Panc1 (cell line): ENCODE measurements around the gene PUS3. TPM values are rescaled to one million over a fixed set of nuclear protein-coding genes. Genes with fewer than 3 reads are reported as not detected.

ENCODE experiments used
- ATAC-seq: fragments of 200-7000 bp; cut with Tn5 transposase; 2 replicates; pipeline ENCODE4 v1.9.1; 2020; ENCODE audit warnings: mild to moderate bottlenecking, moderate library complexity
- BruUV-seq: library from RNA; stranded (reverse); fragments of 400-500 nt; replicated peaks from 2 replicates; lab custom pipeline; 2021; lab: Mats Ljungman, UMichigan
- CTCF ChIA-PET: fragments of 300-600 bp; sonication (Branson Sonifier 250); formaldehyde crosslinking; loops from one replicate; lab custom pipeline; 2022; ENCODE audit warnings: antibody characterized with exemption; lab: Charles Lee
- POLR2A ChIA-PET: fragments of 300-600 bp; sonication (Branson Sonifier 250); formaldehyde crosslinking; loops from one replicate; lab custom pipeline; 2022; ENCODE audit warnings: antibody characterized with exemption; lab: Charles Lee
- DNase-seq: peaks from one replicate; pipeline ENCODE4 v3.0.0-alpha.2; 2010; ENCODE audit warnings: low read depth, low spot score
- H3K27ac ChIP-seq: 2 replicates; pipeline ENCODE4 v1.5.1; 2011; ENCODE audit warnings: mild to moderate bottlenecking, low read length, inconsistent platforms
- H3K27me3 ChIP-seq: fragments of 200-500 bp; sonication (Bioruptor generic); 2 replicates; pipeline ENCODE4 v1.6.0; 2014; ENCODE audit warnings: low read length, inconsistent platforms; ENCODE audit not compliant: control insufficient read depth, insufficient read depth
- H3K36me3 ChIP-seq: fragments of 200-500 bp; sonication (Bioruptor generic); 2 replicates; pipeline ENCODE4 v1.5.1; 2014; ENCODE audit warnings: inconsistent platforms, mild to moderate bottlenecking, low read length, moderate library complexity; ENCODE audit not compliant: control insufficient read depth, insufficient read depth
- H3K4me1 ChIP-seq: 2 replicates; pipeline ENCODE4 v1.5.1; 2011; ENCODE audit warnings: inconsistent platforms, mild to moderate bottlenecking, low read length, moderate library complexity; ENCODE audit not compliant: control insufficient read depth, insufficient read depth
- H3K4me3 ChIP-seq, 2 experiments: 2 replicates each; pipeline ENCODE4 v1.5.1; 2011 to 2012; ENCODE audit warnings: low read depth in 2 of 2, low read length in 2 of 2, mild to moderate bottlenecking in 2 of 2, inconsistent platforms in 1 of 2, moderate library complexity in 1 of 2
- H3K9me3 ChIP-seq: fragments of 200-500 bp; sonication (Bioruptor generic); 2 replicates; pipeline ENCODE4 v1.5.1; 2014; ENCODE audit warnings: low read depth, mild to moderate bottlenecking, inconsistent platforms, low read length, moderate library complexity; ENCODE audit not compliant: control insufficient read depth, insufficient read depth
- POLR2AphosphoS5 ChIP-seq: IDR thresholded peaks from 2 replicates; pipeline ENCODE4 v1.6.1; 2012; ENCODE audit warnings: mild to moderate bottlenecking, low read depth, low read length, moderate library complexity
- SIN3A ChIP-seq: IDR thresholded peaks from 2 replicates; pipeline ENCODE4 v1.6.1; 2012; ENCODE audit warnings: low read depth, mild to moderate bottlenecking, low read length, moderate library complexity, borderline replicate concordance; ENCODE audit not compliant: insufficient read depth
- TCF7L2 ChIP-seq: IDR thresholded peaks from 2 replicates; pipeline ENCODE4 v1.6.1; 2011; ENCODE audit warnings: mild to moderate bottlenecking, low read depth, low read length, inconsistent platforms
- in situ Hi-C: cut with HindIII; loops from 2 replicates; pipeline ENCODE4 v1.10.0; 2016; ENCODE audit warnings: low sequenced_read_pairs, low pct_unique_long_range_greater_than_20kb
- intact Hi-C: fragments of 100-400 bp; cut with micrococcal nuclease; formaldehyde crosslinking; loops from one replicate; pipeline ENCODE4 v1.10.0; 2022; ENCODE audit not compliant: unreplicated experiment
- total RNA-seq: library from RNA; stranded (reverse); gene quantifications from one replicate; pipeline ENCODE4 v1.2.1, GENCODE V29; 2021; ENCODE audit not compliant: unreplicated experiment
- TF ChIP-seq, protein P1 (sequence below): fragments of 450-650 bp; IDR thresholded peaks from 2 replicates; pipeline ENCODE4 v1.5.1; 2017; ENCODE audit warnings: mild to moderate bottlenecking
- TF ChIP-seq, protein P2 (sequence below), 2 experiments: IDR thresholded peaks; 2 replicates each; pipeline ENCODE4 v1.6.1; 2011 to 2012; ENCODE audit warnings: low read depth in 2 of 2, control low read depth in 1 of 2, low read length in 1 of 2, mild to moderate bottlenecking in 1 of 2, moderate library complexity in 1 of 2; ENCODE audit not compliant: insufficient read depth in 1 of 2

Gene PUS3
- total RNA-seq, 1 experiment from 2014 or later = 15.1 TPM

DNA sequence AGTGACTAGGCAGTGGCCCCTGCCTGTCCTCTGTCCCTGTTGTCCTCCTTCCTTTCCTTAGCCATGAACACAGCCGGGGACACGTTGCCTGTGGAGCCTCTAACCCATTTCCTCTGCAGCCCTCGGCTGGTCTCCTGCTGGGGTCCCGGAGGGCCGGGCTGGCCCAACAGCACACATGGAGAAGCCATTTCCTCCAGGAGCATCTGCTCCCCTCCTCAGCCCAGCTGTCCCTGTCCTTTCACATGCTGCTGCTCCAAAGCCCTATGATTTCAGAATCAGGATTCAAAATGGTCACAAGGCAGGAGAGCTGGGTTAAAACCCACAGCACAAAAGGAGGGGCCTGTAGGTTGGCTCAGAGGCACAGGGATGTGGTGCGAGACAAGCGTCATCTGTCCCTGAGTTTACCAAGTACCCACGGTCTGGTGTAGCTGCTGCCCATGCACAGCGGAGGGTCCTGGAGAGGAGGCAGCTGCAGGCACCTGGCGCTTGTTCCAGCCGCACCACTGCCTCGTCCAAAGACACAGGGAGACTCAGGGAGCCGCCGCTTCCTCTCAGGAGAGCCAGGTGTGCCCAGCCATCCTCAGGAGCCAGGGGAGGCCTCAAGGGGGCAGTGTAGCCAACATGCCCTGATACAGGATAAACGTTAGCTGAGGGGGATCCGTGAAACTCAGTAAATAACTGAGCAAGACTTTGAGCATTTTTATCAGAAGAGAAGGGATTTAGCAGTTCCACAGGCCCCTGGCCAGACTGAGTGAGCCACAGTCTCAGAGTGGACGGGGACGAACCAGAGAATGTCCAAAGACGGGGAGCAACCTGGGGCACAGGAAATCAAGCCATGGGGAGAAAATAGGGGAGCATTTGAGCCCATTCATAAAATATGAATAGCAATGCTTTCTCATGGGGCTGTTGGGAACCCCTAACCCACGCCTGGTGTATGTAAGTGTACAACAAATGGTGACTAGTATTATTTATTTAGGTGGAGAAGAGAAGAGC, 38.9 kb upstream of the PUS3 start:
- ChIA-PET POLR2A (interaction anchor here (1.5 kb wide), 1 partner anchor 199 kb away, joined by 4 read pairs; no protein-coding TSS in a partner anchor), CTCF (interaction anchor here (0.7 to 1.4 kb wide), 4 partner anchors 10 to 252 kb away, joined by 3 to 9 read pairs (median 3); no protein-coding TSS in a partner anchor)
- intact Hi-C loops (loop anchor here (1.0 to 5.0 kb wide), 2 partner anchors 120 to 252 kb away; partner anchors contain the start of gene CDON), in situ Hi-C loops (loop anchor here (25.0 kb wide), 1 partner anchor 270 kb away; the partner anchor contains the start of genes FAM118B and RPUSD4)
- no TSS peak for BruUV-seq
- Histone ChIP-seq H3K4me1 (no peaks in the 10 kb centered on the region), H3K4me3 (no peak overlapping the region), H3K27ac (no peak overlapping the region), H3K9me3 (no peaks in the 10 kb centered on the region), H3K36me3 (no peaks in the 10 kb centered on the region), H3K27me3 (no peaks in the 10 kb centered on the region)
- TF ChIP-seq, protein P1, sequence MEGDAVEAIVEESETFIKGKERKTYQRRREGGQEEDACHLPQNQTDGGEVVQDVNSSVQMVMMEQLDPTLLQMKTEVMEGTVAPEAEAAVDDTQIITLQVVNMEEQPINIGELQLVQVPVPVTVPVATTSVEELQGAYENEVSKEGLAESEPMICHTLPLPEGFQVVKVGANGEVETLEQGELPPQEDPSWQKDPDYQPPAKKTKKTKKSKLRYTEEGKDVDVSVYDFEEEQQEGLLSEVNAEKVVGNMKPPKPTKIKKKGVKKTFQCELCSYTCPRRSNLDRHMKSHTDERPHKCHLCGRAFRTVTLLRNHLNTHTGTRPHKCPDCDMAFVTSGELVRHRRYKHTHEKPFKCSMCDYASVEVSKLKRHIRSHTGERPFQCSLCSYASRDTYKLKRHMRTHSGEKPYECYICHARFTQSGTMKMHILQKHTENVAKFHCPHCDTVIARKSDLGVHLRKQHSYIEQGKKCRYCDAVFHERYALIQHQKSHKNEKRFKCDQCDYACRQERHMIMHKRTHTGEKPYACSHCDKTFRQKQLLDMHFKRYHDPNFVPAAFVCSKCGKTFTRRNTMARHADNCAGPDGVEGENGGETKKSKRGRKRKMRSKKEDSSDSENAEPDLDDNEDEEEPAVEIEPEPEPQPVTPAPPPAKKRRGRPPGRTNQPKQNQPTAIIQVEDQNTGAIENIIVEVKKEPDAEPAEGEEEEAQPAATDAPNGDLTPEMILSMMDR = peak; percentile 95
- no peak for TF ChIP-seq POLR2AphosphoS5
- ATAC-seq = peak; percentile 88
- no peak for DNase-seq

DNA sequence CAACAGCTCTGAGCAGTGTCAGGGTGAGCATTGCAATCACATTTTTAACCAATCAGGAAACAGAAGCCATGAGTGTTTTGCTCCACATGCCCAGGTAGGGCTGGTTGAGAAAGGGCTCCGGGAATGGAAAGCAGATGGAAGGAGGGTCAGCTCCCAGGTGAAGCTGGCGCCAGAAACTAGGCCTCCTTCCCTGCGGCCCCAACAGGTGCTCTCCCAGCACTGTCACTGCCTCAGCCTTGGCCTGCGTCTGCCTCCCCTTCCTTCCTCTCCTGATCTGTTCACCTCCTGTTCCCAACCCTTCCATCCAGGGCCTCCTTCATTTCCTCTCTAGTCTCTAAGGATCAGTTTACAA, 38.2 kb upstream of the PUS3 start:
- DNase-seq (no peak), ATAC-seq (no peak)
- BruUV-seq = no TSS peak
- intact Hi-C loops (loop anchor here (5.0 kb wide), 1 partner anchor 121 kb away; the partner anchor contains the start of gene CDON), in situ Hi-C loops (loop anchor here (25.0 kb wide), 1 partner anchor 271 kb away; the partner anchor contains the start of genes FAM118B and RPUSD4)
- Histone ChIP-seq H3K27me3 (no peaks in the 10 kb centered on the region), H3K4me1 (no peaks in the 10 kb centered on the region), H3K4me3 (no peak overlapping the region), H3K27ac (no peak overlapping the region), H3K36me3 (no peaks in the 10 kb centered on the region), H3K9me3 (no peaks in the 10 kb centered on the region)
- ChIA-PET CTCF (interaction anchor here (1.0 to 1.4 kb wide), 2 partner anchors 120 to 121 kb away, joined by 3 to 9 read pairs; no protein-coding TSS in a partner anchor), POLR2A (interaction anchor here (0.6 kb wide), 1 partner anchor 104 kb away, joined by 9 read pairs; no protein-coding TSS in a partner anchor)
- no peak for TF ChIP-seq TCF7L2
- no peak for TF ChIP-seq POLR2AphosphoS5
- TF ChIP-seq, protein P2, sequence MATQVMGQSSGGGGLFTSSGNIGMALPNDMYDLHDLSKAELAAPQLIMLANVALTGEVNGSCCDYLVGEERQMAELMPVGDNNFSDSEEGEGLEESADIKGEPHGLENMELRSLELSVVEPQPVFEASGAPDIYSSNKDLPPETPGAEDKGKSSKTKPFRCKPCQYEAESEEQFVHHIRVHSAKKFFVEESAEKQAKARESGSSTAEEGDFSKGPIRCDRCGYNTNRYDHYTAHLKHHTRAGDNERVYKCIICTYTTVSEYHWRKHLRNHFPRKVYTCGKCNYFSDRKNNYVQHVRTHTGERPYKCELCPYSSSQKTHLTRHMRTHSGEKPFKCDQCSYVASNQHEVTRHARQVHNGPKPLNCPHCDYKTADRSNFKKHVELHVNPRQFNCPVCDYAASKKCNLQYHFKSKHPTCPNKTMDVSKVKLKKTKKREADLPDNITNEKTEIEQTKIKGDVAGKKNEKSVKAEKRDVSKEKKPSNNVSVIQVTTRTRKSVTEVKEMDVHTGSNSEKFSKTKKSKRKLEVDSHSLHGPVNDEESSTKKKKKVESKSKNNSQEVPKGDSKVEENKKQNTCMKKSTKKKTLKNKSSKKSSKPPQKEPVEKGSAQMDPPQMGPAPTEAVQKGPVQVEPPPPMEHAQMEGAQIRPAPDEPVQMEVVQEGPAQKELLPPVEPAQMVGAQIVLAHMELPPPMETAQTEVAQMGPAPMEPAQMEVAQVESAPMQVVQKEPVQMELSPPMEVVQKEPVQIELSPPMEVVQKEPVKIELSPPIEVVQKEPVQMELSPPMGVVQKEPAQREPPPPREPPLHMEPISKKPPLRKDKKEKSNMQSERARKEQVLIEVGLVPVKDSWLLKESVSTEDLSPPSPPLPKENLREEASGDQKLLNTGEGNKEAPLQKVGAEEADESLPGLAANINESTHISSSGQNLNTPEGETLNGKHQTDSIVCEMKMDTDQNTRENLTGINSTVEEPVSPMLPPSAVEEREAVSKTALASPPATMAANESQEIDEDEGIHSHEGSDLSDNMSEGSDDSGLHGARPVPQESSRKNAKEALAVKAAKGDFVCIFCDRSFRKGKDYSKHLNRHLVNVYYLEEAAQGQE (IDR thresholded peaks at IDR 0.05; ENCODE audit: insufficient read depth in 1 of 2, low read depth in 2 of 2, low read length in 1 of 2) = no peak
- TF ChIP-seq SIN3A = no peak
- TF ChIP-seq, protein P1 = no peak
